Keratinocyte (primary cell): ENCODE measurements around the gene SMCR8.

ENCODE experiments used
- CTCF ChIP-seq, 3 experiments: IDR thresholded peaks in 1 of 3; conservative IDR thresholded peaks in 1 of 3; optimal IDR thresholded peaks in 1 of 3; 2 replicates in 2 of 3; 3 replicates in 1 of 3; pipeline versions ENCODE3 to v1.5.1; 2011; ENCODE audit warnings: low read length in 3 of 3, mild to moderate bottlenecking in 3 of 3, moderate library complexity in 2 of 3, control low read depth in 1 of 3, inconsistent platforms in 1 of 3; ENCODE audit not compliant: insufficient read depth in 2 of 3; ENCODE audit errors: extremely low read depth in 1 of 3
- EZH2 ChIP-seq: IDR thresholded peaks from one replicate; pipeline ENCODE4 v1.6.1; 2012; ENCODE audit warnings: inconsistent platforms, mild to moderate bottlenecking, low read length, moderate library complexity

- TF ChIP-seq CTCF (optimal IDR thresholded peaks at IDR 0.05 in 1 of 3, IDR thresholded peaks at IDR 0.05 in 1 of 3, conservative IDR thresholded peaks at IDR 0.05 in 1 of 3; ENCODE audit: extremely low read depth in 1 of 3, insufficient read depth in 2 of 3, low read length in 3 of 3) (no peak), EZH2 (no peak)
These were observed 34.2 kb upstream of the SMCR8 start for GRCh38 chr17:18280766-18281371.
